Trophoblast cell (in vitro differentiated cells and primary cell): Measurements from ENCODE around the gene MGAM2.
A peak's percentile ranks its signal among the peaks of the same experiment; 100 is the strongest.

ENCODE experiments used
- DNase-seq, 2 donors: peaks; one replicate each; pipeline ENCODE4 v3.0.0-alpha.2; 2016
- H2AFZ ChIP-seq: 2 replicates; pipeline ENCODE4 v1.6.1; 2013; ENCODE audit warnings: low read length, moderate library complexity, mild to moderate bottlenecking; ENCODE audit not compliant: insufficient read depth, poor library complexity
- H2AK5ac ChIP-seq: 2 replicates; pipeline ENCODE4 v1.6.1; 2013; ENCODE audit warnings: mild to moderate bottlenecking, low read length
- H2BK120ac ChIP-seq: 2 replicates; pipeline ENCODE4 v1.6.1; 2013; ENCODE audit warnings: low read length, mild to moderate bottlenecking, moderate library complexity; ENCODE audit not compliant: insufficient read depth, poor library complexity
- H2BK12ac ChIP-seq: 2 replicates; pipeline ENCODE4 v1.6.1; 2013; ENCODE audit warnings: mild to moderate bottlenecking, low read length, moderate library complexity
- H2BK5ac ChIP-seq: 2 replicates; pipeline ENCODE4 v1.6.1; 2013; ENCODE audit warnings: low read length, low read depth, moderate library complexity, mild to moderate bottlenecking; ENCODE audit not compliant: poor library complexity
- H3K14ac ChIP-seq: 2 replicates; pipeline ENCODE4 v1.6.1; 2013; ENCODE audit warnings: mild to moderate bottlenecking, low read length
- H3K18ac ChIP-seq: 2 replicates; pipeline ENCODE4 v1.6.1; 2013; ENCODE audit warnings: mild to moderate bottlenecking, low read length
- H3K23ac ChIP-seq: 2 replicates; pipeline ENCODE4 v1.6.1; 2013; ENCODE audit warnings: low read length
- H3K27ac ChIP-seq: 2 replicates; pipeline ENCODE4 v1.5.1; 2013; ENCODE audit warnings: low read depth, mild to moderate bottlenecking, inconsistent platforms, low read length, moderate library complexity
- H3K27me3 ChIP-seq: 2 replicates; pipeline ENCODE4 v1.6.1; 2013; ENCODE audit warnings: inconsistent platforms, mild to moderate bottlenecking, low read length, moderate library complexity; ENCODE audit not compliant: insufficient read depth
- H3K36me3 ChIP-seq, 2 experiments: 1 replicate in 1 of 2; 2 replicates in 1 of 2; pipeline ENCODE4 v1.6.1; 2013; ENCODE audit warnings: low read length in 2 of 2, mild to moderate bottlenecking in 2 of 2, moderate library complexity in 1 of 2; ENCODE audit not compliant: insufficient read depth in 2 of 2, control insufficient read depth in 1 of 2
- H3K4ac ChIP-seq: 2 replicates; pipeline ENCODE4 v1.6.1; 2013; ENCODE audit warnings: low read depth, mild to moderate bottlenecking, low read length, moderate library complexity
- H3K4me1 ChIP-seq, 2 experiments: 1 replicate in 1 of 2; 2 replicates in 1 of 2; pipeline ENCODE4 v1.6.1; 2013; ENCODE audit warnings: low read length in 2 of 2, mild to moderate bottlenecking in 2 of 2, moderate library complexity in 1 of 2; ENCODE audit not compliant: insufficient read depth in 2 of 2, control insufficient read depth in 1 of 2
- H3K4me2 ChIP-seq: 2 replicates; pipeline ENCODE4 v1.6.1; 2013; ENCODE audit warnings: inconsistent platforms, mild to moderate bottlenecking, low read length, moderate library complexity
- H3K4me3 ChIP-seq: 2 replicates; pipeline ENCODE4 v1.5.1; 2013; ENCODE audit warnings: mild to moderate bottlenecking, low read depth, low read length, inconsistent platforms
- H3K79me1 ChIP-seq: one replicate; pipeline ENCODE4 v1.6.1; 2013; ENCODE audit warnings: low read length
- H3K79me2 ChIP-seq: 2 replicates; pipeline ENCODE4 v1.6.1; 2013; ENCODE audit warnings: low read length, mild to moderate bottlenecking; ENCODE audit not compliant: control insufficient read depth, insufficient read depth, poor library complexity
- H3K9ac ChIP-seq: 2 replicates; pipeline ENCODE4 v1.6.1; 2013; ENCODE audit warnings: mild to moderate bottlenecking, low read length
- H3K9me3 ChIP-seq: 2 replicates; pipeline ENCODE4 v1.6.1; 2013; ENCODE audit warnings: low read depth, mild to moderate bottlenecking, control low read depth, inconsistent platforms, low read length; ENCODE audit not compliant: insufficient read depth
- H4K12ac ChIP-seq: 2 replicates; pipeline ENCODE4 v1.6.1; 2013; ENCODE audit warnings: low read depth, mild to moderate bottlenecking, low read length, moderate library complexity
- H4K8ac ChIP-seq: 2 replicates; pipeline ENCODE4 v1.6.1; 2013; ENCODE audit warnings: low read depth, mild to moderate bottlenecking, low read length, moderate library complexity
- H4K91ac ChIP-seq: one replicate; pipeline ENCODE4 v1.6.1; 2013; ENCODE audit warnings: low read depth, mild to moderate bottlenecking, low read length, moderate library complexity
- WGBS: extraction: QIAGEN DNeasy Blood & Tissue Kit; methylation state at CpG from one replicate; pipeline ENCODE4 v1.1.7; 2013; ENCODE audit warnings: missing lambda C conversion rate; ENCODE audit not compliant: insufficient read length, insufficient coverage; ENCODE audit errors: extremely low coverage; 5-methylcytosine and 5-hydroxymethylcytosine counted together

The MGAM2 gene

GRCh38 chr7:142108728-142109505 is 2.6 kb upstream of the MGAM2 start:
- no peak overlapping the region for H4K91ac ChIP-seq
- no peak overlapping the region for H3K18ac ChIP-seq
- H2BK120ac ChIP-seq = no peak overlapping the region
- H3K23ac ChIP-seq = no peak overlapping the region
- peak in 1 of 2 donors; percentile 10 for DNase-seq
- H3K36me3 ChIP-seq = no peaks in the 10 kb centered on the region
- H3K27ac ChIP-seq = no peak overlapping the region
- no peak overlapping the region for H3K9ac ChIP-seq
- H3K27me3 ChIP-seq = no peaks in the 10 kb centered on the region
- no peaks in the 10 kb centered on the region for H3K9me3 ChIP-seq
- no peak overlapping the region for H4K12ac ChIP-seq
- H2AFZ ChIP-seq = no peak overlapping the region
- no peak overlapping the region for H2BK5ac ChIP-seq
- no peak overlapping the region for H2AK5ac ChIP-seq
- no peaks in the 10 kb centered on the region for H3K4me1 ChIP-seq
- H3K79me2 ChIP-seq = no peaks in the 10 kb centered on the region
- no peak overlapping the region for H4K8ac ChIP-seq
- no CpG with 5 or more reads among the region's 8 CpGs for WGBS
- no peaks in the 10 kb centered on the region for H3K79me1 ChIP-seq
- H3K4me3 ChIP-seq = no peak overlapping the region
- H3K14ac ChIP-seq = no peak overlapping the region
- no peak overlapping the region for H3K4ac ChIP-seq
- no peak overlapping the region for H2BK12ac ChIP-seq
- H3K4me2 ChIP-seq = no peak overlapping the region

- H3K23ac ChIP-seq = no peak overlapping the region
- H4K8ac ChIP-seq = no peak overlapping the region
- no peak overlapping the region for H3K18ac ChIP-seq
- H3K27ac ChIP-seq = no peak overlapping the region
- no peak overlapping the region for H3K4ac ChIP-seq
- H4K12ac ChIP-seq = no peak overlapping the region
- no peak overlapping the region for H3K4me2 ChIP-seq
- no peak overlapping the region for H3K4me3 ChIP-seq
- H3K27me3 ChIP-seq = no peaks in the 10 kb centered on the region
- H3K36me3 ChIP-seq = no peaks in the 10 kb centered on the region
- H3K14ac ChIP-seq = no peak overlapping the region
- no peak overlapping the region for H3K9ac ChIP-seq
- H4K91ac ChIP-seq = no peak overlapping the region
- no peak overlapping the region for H2BK5ac ChIP-seq
- no CpG with 5 or more reads among the region's 4 CpGs for WGBS
- no peak for DNase-seq
- no peak overlapping the region for H2AFZ ChIP-seq
- H2BK120ac ChIP-seq = no peak overlapping the region
- no peaks in the 10 kb centered on the region for H3K9me3 ChIP-seq
- no peaks in the 10 kb centered on the region for H3K4me1 ChIP-seq
- H2AK5ac ChIP-seq = no peak overlapping the region
- no peak overlapping the region for H2BK12ac ChIP-seq
- H3K79me2 ChIP-seq = no peaks in the 10 kb centered on the region
- H3K79me1 ChIP-seq = no peaks in the 10 kb centered on the region
Measured at GRCh38 chr7:142110098-142110497, 1.4 kb upstream of the MGAM2 start.

DNA sequence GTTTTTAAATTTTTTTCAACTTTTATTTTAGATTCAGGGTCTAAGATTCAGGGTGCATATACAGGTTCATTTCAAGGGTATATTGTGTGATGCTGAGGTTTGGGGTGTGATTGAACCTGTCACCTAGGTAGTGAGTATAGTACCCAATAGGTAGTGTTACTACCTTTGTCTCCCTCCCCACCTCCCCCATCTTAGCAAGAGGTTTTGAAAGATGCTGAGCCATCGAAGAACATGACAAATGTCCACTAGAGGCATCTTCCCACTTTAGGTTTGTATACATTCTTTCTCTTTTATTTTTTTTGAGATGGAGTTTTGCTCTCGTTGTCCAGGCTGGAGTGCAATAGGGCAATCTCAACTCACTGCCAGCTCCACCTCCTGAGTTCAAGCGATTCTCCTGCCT is 880 bp upstream of the MGAM2 start:
- Histone ChIP-seq H4K91ac (no peak overlapping the region), H2BK5ac (no peak overlapping the region), H3K9ac (no peak overlapping the region), H3K36me3 (no peaks in the 10 kb centered on the region), H4K12ac (no peak overlapping the region), H2BK120ac (no peak overlapping the region), H3K79me2 (no peaks in the 10 kb centered on the region), H3K4me1 (no peaks in the 10 kb centered on the region), H3K9me3 (no peaks in the 10 kb centered on the region), H3K23ac (no peak overlapping the region), H3K79me1 (no peaks in the 10 kb centered on the region), H3K18ac (no peak overlapping the region), H3K4me3 (no peak overlapping the region), H3K4ac (no peak overlapping the region), H3K14ac (no peak overlapping the region), H3K4me2 (no peak overlapping the region), H2AFZ (no peak overlapping the region), H3K27ac (no peak overlapping the region), H4K8ac (no peak overlapping the region), H2AK5ac (no peak overlapping the region), H3K27me3 (no peaks in the 10 kb centered on the region), H2BK12ac (no peak overlapping the region)
- no peak for DNase-seq
- no CpG with 5 or more reads among the region's 3 CpGs for WGBS

DNA sequence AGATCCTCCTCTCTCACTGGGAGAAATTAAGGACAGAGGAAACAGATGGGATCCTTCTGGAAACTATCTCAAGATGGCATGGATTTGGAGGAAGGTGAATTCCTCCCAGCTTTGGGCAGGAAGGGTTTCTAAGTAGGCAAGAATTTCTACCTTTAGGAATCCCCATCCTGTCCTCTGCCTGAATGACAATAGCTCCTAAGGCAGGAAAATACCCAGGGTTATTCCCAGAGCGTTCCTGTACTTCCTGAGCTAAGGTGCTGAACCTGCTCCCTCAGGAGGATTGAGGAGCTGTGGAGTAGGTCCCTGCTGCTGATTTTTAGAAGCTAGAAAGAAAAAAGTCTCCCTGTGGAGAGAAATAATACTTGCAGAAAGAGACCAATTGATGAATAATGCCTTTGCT is 568 bp downstream of the MGAM2 start:
- no peak overlapping the region for H2AFZ ChIP-seq
- H3K18ac ChIP-seq = no peak overlapping the region
- H3K4ac ChIP-seq = no peak overlapping the region
- H3K9me3 ChIP-seq = no peaks in the 10 kb centered on the region
- no peak overlapping the region for H4K8ac ChIP-seq
- no peak overlapping the region for H4K12ac ChIP-seq
- no CpG with 5 or more reads among the region's 1 CpG for WGBS
- no peak overlapping the region for H3K27ac ChIP-seq
- H3K4me2 ChIP-seq = no peak overlapping the region
- H3K9ac ChIP-seq = no peak overlapping the region
- no peak overlapping the region for H3K23ac ChIP-seq
- H3K14ac ChIP-seq = no peak overlapping the region
- H3K4me3 ChIP-seq = no peak overlapping the region
- no peak for DNase-seq
- H2BK5ac ChIP-seq = no peak overlapping the region
- H3K36me3 ChIP-seq = no peaks in the 10 kb centered on the region
- no peaks in the 10 kb centered on the region for H3K79me2 ChIP-seq
- no peak overlapping the region for H2BK12ac ChIP-seq
- no peak overlapping the region for H2BK120ac ChIP-seq
- H2AK5ac ChIP-seq = no peak overlapping the region
- no peak overlapping the region for H4K91ac ChIP-seq
- no peaks in the 10 kb centered on the region for H3K79me1 ChIP-seq
- no peaks in the 10 kb centered on the region for H3K27me3 ChIP-seq
- no peaks in the 10 kb centered on the region for H3K4me1 ChIP-seq
